Bronchial epithelial cell (primary cell): Measurements from ENCODE around the gene ADNP. TPM values are rescaled to one million over a fixed set of nuclear protein-coding genes. Genes with fewer than 3 reads are reported as not detected.

Experiments used
- DNase-seq: peaks from one replicate; pipeline ENCODE4 v3.0.0-alpha.2; 2010; ENCODE audit warnings: low read depth
- FAIRE-seq: peaks from 2 replicates; lab custom pipeline; 2011; peaks lifted over from hg19 to GRCh38; lab: Jason Lieb, UNC
- H3K27me3 ChIP-seq: 2 replicates; pipeline ENCODE4 v1.5.1; 2011; ENCODE audit warnings: low read length; ENCODE audit not compliant: control insufficient read depth, insufficient read depth
- H3K36me3 ChIP-seq: 2 replicates; pipeline ENCODE4 v1.5.1; 2011; ENCODE audit warnings: low read length; ENCODE audit not compliant: control insufficient read depth, insufficient read depth
- H3K4me3 ChIP-seq: 2 replicates; pipeline ENCODE4 v1.5.1; 2011; ENCODE audit warnings: mild to moderate bottlenecking, low read depth, low read length, control low read depth
- total RNA-seq: library from RNA; depleted of rRNA; stranded (reverse); fragments of >200 nt; gene quantifications from 2 replicates; pipeline ENCODE4 v1.2.1, GENCODE V29; 2014
- TF ChIP-seq, protein P1 (sequence below): IDR thresholded peaks from 2 replicates; pipeline ENCODE4 v1.5.1; 2011; ENCODE audit warnings: mild to moderate bottlenecking, moderate library complexity, low read length, control low read depth, inconsistent platforms; ENCODE audit not compliant: insufficient read depth, severe bottlenecking

ADNP gene
- total RNA-seq, 1 donor from 2014 or later = 28.2 TPM

DNA sequence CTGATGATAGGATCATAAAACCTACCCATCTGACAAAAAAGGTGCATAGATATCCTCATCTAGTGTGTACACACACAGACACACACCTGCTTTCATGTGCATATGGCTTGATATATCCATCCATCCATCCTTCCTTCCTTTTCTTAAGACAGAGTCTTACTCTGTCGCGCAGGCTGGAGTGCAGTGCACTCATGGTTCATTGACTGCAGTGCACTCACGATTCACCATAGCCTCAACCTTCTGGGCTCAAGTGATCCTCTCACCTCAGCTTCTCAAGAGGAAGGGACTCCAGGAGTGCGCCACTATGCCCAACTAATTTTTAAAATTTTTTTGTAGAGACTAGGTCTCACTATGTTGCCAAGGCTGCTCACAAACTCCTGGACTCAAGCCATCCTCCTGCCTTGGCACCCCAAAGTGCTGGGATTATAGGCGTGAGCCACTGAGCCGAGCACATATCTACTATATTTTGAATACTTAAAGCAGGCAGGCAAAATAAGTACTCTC, 27.1 kb downstream of the ADNP start:
- no peak for DNase-seq
- H3K27me3 ChIP-seq = no peaks in the 10 kb centered on the region
- H3K36me3 ChIP-seq = peaks cover 16% of the 10 kb centered on the region
- no peak overlapping the region for H3K4me3 ChIP-seq
- TF ChIP-seq, protein P1, sequence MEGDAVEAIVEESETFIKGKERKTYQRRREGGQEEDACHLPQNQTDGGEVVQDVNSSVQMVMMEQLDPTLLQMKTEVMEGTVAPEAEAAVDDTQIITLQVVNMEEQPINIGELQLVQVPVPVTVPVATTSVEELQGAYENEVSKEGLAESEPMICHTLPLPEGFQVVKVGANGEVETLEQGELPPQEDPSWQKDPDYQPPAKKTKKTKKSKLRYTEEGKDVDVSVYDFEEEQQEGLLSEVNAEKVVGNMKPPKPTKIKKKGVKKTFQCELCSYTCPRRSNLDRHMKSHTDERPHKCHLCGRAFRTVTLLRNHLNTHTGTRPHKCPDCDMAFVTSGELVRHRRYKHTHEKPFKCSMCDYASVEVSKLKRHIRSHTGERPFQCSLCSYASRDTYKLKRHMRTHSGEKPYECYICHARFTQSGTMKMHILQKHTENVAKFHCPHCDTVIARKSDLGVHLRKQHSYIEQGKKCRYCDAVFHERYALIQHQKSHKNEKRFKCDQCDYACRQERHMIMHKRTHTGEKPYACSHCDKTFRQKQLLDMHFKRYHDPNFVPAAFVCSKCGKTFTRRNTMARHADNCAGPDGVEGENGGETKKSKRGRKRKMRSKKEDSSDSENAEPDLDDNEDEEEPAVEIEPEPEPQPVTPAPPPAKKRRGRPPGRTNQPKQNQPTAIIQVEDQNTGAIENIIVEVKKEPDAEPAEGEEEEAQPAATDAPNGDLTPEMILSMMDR = no peak
- no peak for FAIRE-seq

DNA sequence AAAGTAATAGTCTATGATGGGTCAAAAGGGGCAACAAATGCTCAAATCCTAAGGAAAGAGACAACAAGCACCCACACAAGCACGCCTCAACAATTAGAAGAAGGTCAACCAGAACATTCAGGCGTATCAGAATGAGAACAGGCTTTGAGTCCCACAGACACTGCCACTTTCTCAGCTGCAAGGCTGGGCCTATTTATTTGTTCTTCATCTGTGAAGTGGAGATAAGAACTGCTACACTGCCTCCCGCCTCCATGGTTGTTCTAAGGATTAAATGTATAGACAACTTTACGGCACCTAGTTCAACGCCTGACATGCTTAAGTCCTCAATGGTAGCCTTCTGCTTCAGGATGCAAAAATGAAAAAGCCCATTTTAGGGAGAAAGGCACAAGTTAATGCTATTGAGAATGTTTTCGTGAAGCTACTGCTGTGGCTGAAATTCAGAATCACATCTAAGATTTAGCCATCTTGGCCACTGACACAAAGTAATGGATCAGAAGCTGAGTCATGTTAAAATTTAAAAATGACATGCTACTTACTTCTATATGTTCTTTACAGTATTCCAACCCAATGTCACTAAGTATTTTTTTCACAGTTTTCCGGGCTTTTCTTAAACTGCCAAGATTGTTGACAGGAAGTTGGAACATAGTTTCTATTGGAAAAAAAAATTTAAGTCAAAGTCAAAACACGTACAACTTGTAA, 27.7 kb downstream of the ADNP start:
- no peak for FAIRE-seq
- peaks cover 16% of the 10 kb centered on the region for H3K36me3 ChIP-seq

DNA sequence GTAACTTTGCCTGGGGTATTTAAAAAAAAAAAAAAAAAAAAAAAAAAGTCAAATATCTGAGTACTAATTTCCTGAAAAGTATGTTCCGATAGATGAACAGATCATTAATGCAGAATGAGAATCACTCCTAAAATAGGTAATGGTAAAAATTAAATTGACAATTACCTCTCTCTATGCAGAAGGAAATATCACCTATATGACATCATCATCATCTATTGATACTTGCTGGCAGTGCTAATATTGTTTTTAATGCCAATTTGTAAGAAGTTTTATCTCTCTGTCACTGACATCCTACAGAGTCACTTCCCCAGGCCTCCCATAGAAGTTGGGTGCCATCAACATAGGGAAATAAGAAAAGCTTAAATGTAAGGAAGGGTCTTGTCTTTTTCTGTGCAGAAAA, 29.9 kb downstream of the ADNP start:
- no peak for DNase-seq
- no peaks in the 10 kb centered on the region for H3K27me3 ChIP-seq
- FAIRE-seq = no peak
- TF ChIP-seq, protein P1 = no peak
- peaks cover 20% of the 10 kb centered on the region for H3K36me3 ChIP-seq
- no peak overlapping the region for H3K4me3 ChIP-seq

More for the DNA sequence above, 27.7 kb downstream of the ADNP start:
- Histone ChIP-seq H3K27me3 (no peaks in the 10 kb centered on the region), H3K4me3 (no peak overlapping the region)
- no peak for DNase-seq
- TF ChIP-seq, protein P1 = no peak

DNA sequence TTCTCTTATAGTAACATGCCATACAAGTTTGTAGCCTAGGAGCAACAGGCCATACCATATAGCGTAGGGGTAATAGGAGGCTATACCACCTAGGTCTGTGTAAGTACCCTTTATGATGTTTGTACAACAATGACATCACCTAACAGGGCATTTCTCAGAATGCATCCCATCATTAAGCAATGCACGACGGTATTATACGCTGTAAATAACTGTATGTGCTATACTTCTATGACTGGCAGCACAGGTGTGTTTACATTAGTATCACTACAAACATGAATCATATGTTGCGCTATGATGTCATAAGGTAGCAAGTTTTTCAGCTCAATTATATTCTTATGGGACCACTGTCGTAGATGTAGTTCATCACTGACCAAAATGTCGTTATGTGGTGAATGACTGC, 31.0 kb downstream of the ADNP start:
- FAIRE-seq (no peak), DNase-seq (no peak)
- H3K36me3 ChIP-seq = peaks cover 20% of the 10 kb centered on the region
- H3K4me3 ChIP-seq = no peak overlapping the region
- H3K27me3 ChIP-seq = no peaks in the 10 kb centered on the region
- TF ChIP-seq, protein P1 = no peak

DNA sequence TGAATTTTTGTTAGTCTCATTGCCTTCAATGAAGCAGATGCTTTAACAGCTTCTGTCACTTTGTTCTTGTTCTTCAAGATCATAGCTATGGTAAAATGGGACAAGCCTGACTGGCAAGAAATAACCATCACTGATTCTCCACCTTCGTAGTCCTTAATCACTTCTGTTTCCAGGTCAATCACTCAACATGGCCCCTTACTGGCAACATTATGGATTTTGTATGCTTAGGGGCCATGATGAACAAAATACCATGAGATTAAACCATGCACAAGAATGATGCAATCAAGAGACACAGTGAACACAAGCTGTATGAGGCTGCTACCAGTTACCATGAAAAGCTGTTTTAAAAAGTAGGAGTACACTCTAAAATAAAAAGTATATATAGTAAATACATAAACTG, 32.8 kb downstream of the ADNP start:
- TF ChIP-seq, protein P1 = no peak
- peaks cover 27% of the 10 kb centered on the region for H3K36me3 ChIP-seq
- H3K4me3 ChIP-seq = no peak overlapping the region
- H3K27me3 ChIP-seq = no peaks in the 10 kb centered on the region
- no peak for FAIRE-seq
- DNase-seq = no peak
